ENCODE data around the gene MARCHF3. TPM values are rescaled to one million over a fixed set of nuclear protein-coding genes. Genes with fewer than 3 reads are reported as not detected.

Gene MARCHF3
- total and polyA plus RNA-seq, 2 of the 13 experiments (the other 11 are each of a cell fraction or from before 2014, with no cell fraction given): 4.8 to 11.9 TPM

GRCh38 chr5:126837242-126837641 lies 193.1 kb downstream of the MARCHF3 start (continued):
- no peak for TF ChIP-seq YEATS4 (CRISPR knock-in tag; IDR thresholded peaks at IDR 0.05; ENCODE audit: borderline replicate concordance)
- TF ChIP-seq SRSF9 (IDR thresholded peaks at IDR 0.05; ENCODE audit: borderline replicate concordance, insufficient read depth, low read depth, low read length, poor library complexity, severe bottlenecking): no peak

GRCh38 chr5:126836778-126837177 lies 193.6 kb downstream of the MARCHF3 start:
- in situ Hi-C loops (cut with HindIII; ENCODE audit: extremely low pct_ligation_motif_present, low pct_unique_long_range_greater_than_20kb): no loop called here
- intact Hi-C loops (cut with micrococcal nuclease; ENCODE audit: unreplicated experiment): no loop called here
- ATAC-seq (no peak), FAIRE-seq (no peak), DNase-seq (ENCODE audit: low spot score) (no peak)
- no peaks in the 10 kb centered on the region for H3K4me1 ChIP-seq (ENCODE audit: insufficient read depth, low read length)
- H4K20me1 ChIP-seq (ENCODE audit: insufficient read depth, low read length): no peaks in the 10 kb centered on the region
- no peaks in the 10 kb centered on the region for H3K27me3 ChIP-seq (ENCODE audit: control insufficient read depth in 1 of 2, insufficient read depth in 2 of 2, low read length in 2 of 2)
- BruUV-seq (replicated peaks): no TSS peak
- H2AFZ ChIP-seq (ENCODE audit: low read length): no peak overlapping the region
- peak; percentile 78 for TF ChIP-seq HNRNPK (IDR thresholded peaks at IDR 0.05; ENCODE audit: low read depth, low read length, poor library complexity, severe bottlenecking)
- no peak for TF ChIP-seq TIGD3 (CRISPR knock-in tag; IDR thresholded peaks at IDR 0.05; ENCODE audit: borderline replicate concordance)
- no peak overlapping the region for H3K4me2 ChIP-seq (ENCODE audit: low read depth, low read length)
- H3K9me3 ChIP-seq (ENCODE audit: low read length): no peaks in the 10 kb centered on the region
- H3K36me3 ChIP-seq (replicated peaks in 1 of 2; ENCODE audit: control insufficient read depth in 1 of 2, insufficient read depth in 2 of 2, low read length in 2 of 2): peaks cover 9 to 50% of the 10 kb centered on the region in 2 experiments
- ChIA-PET CTCF (ENCODE audit: low intra/inter-chr PET ratio, low total read pairs) (no interaction called here), POLR2A (no interaction called here)
- 96% methylated on average over 2 of the region's 2 CpGs for WGBS (ENCODE audit: low lambda C conversion rate)
- H3K9ac ChIP-seq (ENCODE audit: insufficient read depth, low read depth, low read length): no peak overlapping the region
- no peaks in the 10 kb centered on the region for H3K79me2 ChIP-seq (ENCODE audit: insufficient read depth, low read length)
- H3K27ac ChIP-seq (ENCODE audit: extremely low read length, insufficient read depth, low read length): no peak overlapping the region
- H3K4me3 ChIP-seq (replicated peaks in 1 of 3; ENCODE audit: insufficient read depth in 1 of 3, low read depth in 2 of 3, low read length in 3 of 3): no peak overlapping the region

DNA sequence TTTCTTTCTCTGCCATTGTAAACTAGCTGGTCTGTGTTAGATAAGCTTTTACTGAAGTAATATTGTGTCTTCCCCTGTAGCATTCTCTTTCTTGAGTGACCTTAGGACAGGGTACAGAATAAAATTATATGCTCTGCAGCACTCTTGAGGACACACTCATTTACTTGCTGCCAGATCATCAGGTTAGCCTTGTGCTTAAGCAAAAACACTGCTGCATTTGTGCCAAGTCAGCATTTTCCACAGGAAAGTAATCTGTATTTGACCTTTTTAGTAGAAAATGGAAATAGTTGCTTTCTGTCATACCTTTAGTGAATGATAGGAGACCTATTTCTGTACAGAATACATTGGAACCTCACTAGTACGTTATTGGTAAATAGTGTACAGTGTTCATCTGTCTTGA lies 199.2 kb downstream of the MARCHF3 start:
- ATAC-seq (no peak), FAIRE-seq (no peak), DNase-seq (ENCODE audit: low spot score) (no peak)
- intact Hi-C loops (cut with micrococcal nuclease; ENCODE audit: unreplicated experiment) (no loop called here), in situ Hi-C loops (cut with HindIII; ENCODE audit: extremely low pct_ligation_motif_present, low pct_unique_long_range_greater_than_20kb) (no loop called here)
- H4K20me1 ChIP-seq (ENCODE audit: insufficient read depth, low read length): no peaks in the 10 kb centered on the region
- TF ChIP-seq ZSCAN9 (CRISPR knock-in tag; IDR thresholded peaks at IDR 0.05; ENCODE audit: borderline replicate concordance) (no peak), MAFG (CRISPR knock-in tag; IDR thresholded peaks at IDR 0.05) (peak; percentile 57; the same call in 1 of the 2 replicates), MAFF (IDR thresholded peaks at IDR 0.05; ENCODE audit: low read depth, low read length) (peak; percentile 100), MAFK (conservative IDR thresholded peaks at IDR 0.05 in 1 of 2, IDR thresholded peaks at IDR 0.05 in 1 of 2; ENCODE audit: low read length in 2 of 2) (peak; percentile 99 to 100)
- WGBS (ENCODE audit: low lambda C conversion rate): 100% methylated on average over 1 of the region's 1 CpG
- POLR2A ChIA-PET: no interaction called here
- H3K27ac ChIP-seq (ENCODE audit: extremely low read length, insufficient read depth, low read length): no peak overlapping the region
- H3K4me3 ChIP-seq (replicated peaks in 1 of 3; ENCODE audit: insufficient read depth in 1 of 3, low read depth in 2 of 3, low read length in 3 of 3): no peak overlapping the region
- no peaks in the 10 kb centered on the region for H3K4me1 ChIP-seq (ENCODE audit: insufficient read depth, low read length)
- H3K4me2 ChIP-seq (ENCODE audit: low read depth, low read length): no peak overlapping the region
- H2AFZ ChIP-seq (ENCODE audit: low read length): no peak overlapping the region
- H3K9ac ChIP-seq (ENCODE audit: insufficient read depth, low read depth, low read length): no peak overlapping the region
- CTCF ChIA-PET (ENCODE audit: low intra/inter-chr PET ratio, low total read pairs): no interaction called here
- H3K9me3 ChIP-seq (ENCODE audit: low read length): no peaks in the 10 kb centered on the region
- H3K27me3 ChIP-seq (ENCODE audit: control insufficient read depth in 1 of 2, insufficient read depth in 2 of 2, low read length in 2 of 2): no peaks in the 10 kb centered on the region
- BruUV-seq (replicated peaks): no TSS peak
- no peaks in the 10 kb centered on the region for H3K79me2 ChIP-seq (ENCODE audit: insufficient read depth, low read length)
- peaks cover 24 to 80% of the 10 kb centered on the region in 2 experiments for H3K36me3 ChIP-seq (replicated peaks in 1 of 2; ENCODE audit: control insufficient read depth in 1 of 2, insufficient read depth in 2 of 2, low read length in 2 of 2)
